ENCODE data around the gene CPB1.
A peak's percentile ranks its signal among the peaks of the same experiment; 100 is the strongest.

CPB1 gene

DNA sequence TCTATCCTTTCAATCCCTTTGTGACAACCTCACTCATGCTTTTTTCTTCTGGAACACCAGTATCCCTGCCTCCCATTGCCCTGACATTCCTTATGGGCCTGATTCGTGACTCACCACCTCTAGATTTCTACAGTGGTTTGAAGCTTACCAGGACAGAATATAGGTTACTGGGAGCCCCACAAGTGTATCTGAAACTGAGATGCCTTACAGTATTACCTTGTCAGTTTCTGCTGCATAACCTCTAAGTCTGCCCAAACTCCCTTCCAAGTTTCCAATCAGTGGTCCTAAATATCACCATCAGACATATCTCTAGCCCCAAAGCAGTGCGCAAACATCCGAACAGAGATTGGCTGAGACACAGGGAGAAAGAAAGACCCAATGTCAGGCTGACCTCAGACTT lies 5.6 kb downstream of the CPB1 start:
- DNase-seq: no peak

DNA sequence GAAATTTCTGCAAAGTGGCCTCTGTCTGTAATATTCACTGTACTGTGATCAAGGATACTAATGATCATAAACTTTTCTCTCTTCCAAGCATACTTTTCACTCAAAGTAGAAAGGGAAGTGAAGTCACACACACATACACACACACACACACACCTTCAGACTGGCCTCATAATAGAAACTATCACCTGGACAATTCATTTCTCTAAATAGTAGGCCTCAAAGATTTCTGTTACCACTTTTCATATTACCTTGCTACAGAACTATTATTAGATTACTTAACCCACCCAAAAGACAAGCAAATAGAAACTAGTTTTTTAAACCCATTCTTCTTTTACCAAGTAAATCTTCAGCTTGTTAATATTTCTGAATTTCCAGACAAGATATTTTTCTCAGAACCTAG lies 12.2 kb downstream of the CPB1 start:
- DNase-seq: no peak

DNA sequence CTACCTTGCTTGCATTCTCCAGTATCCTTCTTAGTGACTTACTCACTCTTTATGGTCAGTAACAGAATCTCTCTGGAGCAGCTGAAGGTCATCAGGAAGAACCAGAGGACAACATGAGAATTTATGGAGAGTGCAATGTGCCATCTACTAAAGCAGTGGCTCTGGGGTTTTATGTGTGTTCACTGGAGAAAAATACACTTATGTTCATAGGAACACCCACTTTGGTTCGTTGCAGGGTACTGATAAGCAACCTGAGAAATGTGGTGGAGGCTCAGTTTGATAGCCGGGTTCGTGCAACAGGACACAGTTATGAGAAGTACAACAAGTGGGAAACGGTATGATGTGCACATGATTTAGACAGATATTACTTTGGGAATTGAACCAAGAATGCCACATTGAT lies 12.8 kb downstream of the CPB1 start:
- no peak for DNase-seq

- DNase-seq: peak; percentile 57
Measured at GRCh38 chr3:148845756-148846395, 18.3 kb downstream of the CPB1 start.

- no peak for DNase-seq
Measured at GRCh38 chr3:148847351-148847750, 19.7 kb downstream of the CPB1 start.

GRCh38 chr3:148848410-148848809 lies 20.8 kb downstream of the CPB1 start:
- no peak for DNase-seq

GRCh38 chr3:148852271-148852992 lies 24.8 kb downstream of the CPB1 start:
- no peak for DNase-seq

GRCh38 chr3:148853076-148853475 lies 25.5 kb downstream of the CPB1 start:
- DNase-seq: no peak

GRCh38 chr3:148854061-148854460 lies 26.4 kb downstream of the CPB1 start:
- DNase-seq: no peak

GRCh38 chr3:148856384-148856783 lies 28.8 kb downstream of the CPB1 start:
- DNase-seq: no peak

DNA sequence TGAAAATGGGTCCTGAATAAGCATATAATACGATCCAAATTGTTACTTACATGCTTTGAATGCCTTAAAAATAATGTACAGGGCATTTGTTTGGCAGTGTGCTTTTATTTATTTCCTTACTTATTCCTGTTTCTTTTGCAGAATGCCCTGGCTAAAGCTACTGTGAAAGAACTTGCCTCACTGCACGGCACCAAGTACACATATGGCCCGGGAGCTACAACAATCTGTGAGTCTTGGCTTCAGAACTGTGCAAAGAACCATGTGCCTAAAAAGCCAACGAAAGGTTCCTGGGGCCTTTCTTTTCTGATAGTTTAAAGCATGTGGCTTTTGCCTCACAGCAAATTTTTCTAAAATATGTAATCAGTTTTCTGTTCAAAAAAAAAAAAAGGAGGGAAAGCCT lies 29.7 kb downstream of the CPB1 start:
- DNase-seq: no peak

DNA sequence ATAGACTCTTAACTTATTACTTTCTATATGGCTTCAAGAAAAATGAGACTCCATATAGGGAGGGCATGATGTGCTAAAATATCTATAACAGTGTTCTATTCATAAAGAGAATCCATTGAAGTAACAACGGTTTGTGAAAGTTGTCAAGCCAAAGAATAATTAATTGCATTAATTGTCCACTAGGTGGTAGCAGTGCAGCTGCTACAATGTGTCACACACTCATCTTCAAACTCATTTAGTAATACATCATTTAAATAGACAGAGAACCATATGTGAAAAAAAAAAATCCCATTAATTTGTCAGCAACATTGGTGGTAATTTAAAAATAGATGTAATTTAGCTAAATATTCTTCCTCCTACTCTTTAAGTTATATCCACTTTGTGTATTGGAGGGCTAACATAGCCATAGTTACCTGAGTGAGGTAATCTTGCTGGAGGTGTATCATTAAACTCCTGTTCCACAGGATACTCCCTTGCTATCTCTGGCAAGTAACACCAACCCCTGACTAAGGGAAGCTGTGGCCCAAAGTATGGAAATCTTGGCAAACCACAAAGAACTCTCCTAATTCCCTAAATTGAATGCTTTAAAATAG lies 33.8 kb downstream of the CPB1 start:
- DNase-seq: peak; percentile 59

DNA sequence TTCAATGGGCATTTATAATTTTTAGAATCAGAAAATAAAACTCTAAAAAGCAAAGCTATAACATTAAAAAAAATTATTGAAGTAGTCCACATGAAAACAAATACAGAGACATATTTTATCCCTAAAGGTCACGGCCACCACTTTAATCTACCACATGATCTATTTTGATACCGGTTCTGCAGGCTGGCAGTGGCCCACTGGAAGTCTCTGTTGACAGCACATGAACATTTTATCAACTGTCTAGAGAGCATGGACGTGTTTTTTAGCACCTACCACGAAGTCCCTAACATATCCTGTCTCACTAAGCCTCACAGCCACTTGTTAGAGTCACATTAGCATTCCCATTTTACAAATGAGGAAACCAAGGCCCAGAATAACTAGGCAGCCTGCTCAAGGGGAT lies 35.7 kb downstream of the CPB1 start:
- no peak for DNase-seq

GRCh38 chr3:148863814-148864213 lies 36.2 kb downstream of the CPB1 start:
- DNase-seq: no peak

- DNase-seq: no peak
Measured at GRCh38 chr3:148865049-148865448, 37.4 kb downstream of the CPB1 start, which contains the start of gene CPA3. CPA3 (plus strand) TSS chr3:148865296; CDS start chr3:148865308, 12 bp downstream.

GRCh38 chr3:148866261-148866660 lies 38.6 kb downstream of the CPB1 start:
- no peak for DNase-seq

DNA sequence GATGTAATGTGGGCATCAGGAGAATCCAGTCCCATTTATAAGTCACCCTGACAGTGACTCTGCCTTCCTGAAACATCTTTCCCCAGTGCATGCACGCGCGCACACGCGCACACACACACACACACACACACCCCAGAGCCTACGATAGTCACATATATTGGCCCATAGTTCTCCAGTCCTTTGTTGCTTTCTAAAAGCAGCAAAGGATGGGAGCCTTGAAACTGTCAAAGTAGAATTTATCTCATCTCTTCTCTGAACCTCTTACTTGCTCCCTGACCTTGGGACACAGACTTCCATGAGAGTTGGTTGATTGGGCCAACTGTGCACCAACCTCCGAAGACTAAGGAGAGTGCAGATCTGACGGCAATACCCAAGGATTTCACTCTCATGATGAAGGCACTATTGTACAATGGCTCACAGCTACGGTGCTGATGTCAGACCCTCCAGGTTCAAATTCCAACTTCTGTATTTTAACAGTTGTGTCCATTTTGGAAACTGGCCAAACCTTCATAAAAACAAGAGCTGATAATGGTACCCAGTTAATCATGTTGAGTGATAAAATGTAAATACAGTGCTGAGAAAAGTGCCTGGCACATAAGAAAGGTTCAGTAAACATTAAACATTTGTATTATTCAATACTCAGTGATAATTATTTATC lies 45.8 kb downstream of the CPB1 start:
- DNase-seq: no peak

GRCh38 chr3:148873977-148874376 lies 46.4 kb downstream of the CPB1 start:
- no peak for DNase-seq

- DNase-seq: no peak
Measured at GRCh38 chr3:148878095-148878494, 50.5 kb downstream of the CPB1 start.

GRCh38 chr3:148879256-148879655 lies 51.6 kb downstream of the CPB1 start:
- DNase-seq: no peak

DNA sequence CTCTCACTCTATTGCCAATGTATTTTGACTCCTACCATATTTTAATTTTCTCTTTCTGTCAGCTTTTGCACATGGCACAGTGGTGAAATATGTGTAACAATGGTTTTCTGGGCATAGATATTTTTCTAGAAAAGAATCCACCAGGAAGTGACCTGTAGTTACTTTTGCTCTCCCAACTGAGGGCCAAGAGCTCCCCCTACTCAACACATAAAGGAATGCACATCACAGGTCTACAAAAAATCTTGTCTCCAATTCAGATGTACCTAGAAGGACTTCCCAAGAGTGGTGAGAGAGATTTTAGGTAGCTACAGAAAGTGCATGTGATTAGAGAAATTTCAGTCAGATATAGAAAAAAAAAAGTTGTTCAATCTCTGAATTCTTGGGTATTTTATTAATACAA lies 53.1 kb downstream of the CPB1 start:
- peak; percentile 8 for DNase-seq

- no peak for DNase-seq
Measured at GRCh38 chr3:148881286-148881685, 53.7 kb downstream of the CPB1 start.

GRCh38 chr3:148882288-148882687 lies 54.7 kb downstream of the CPB1 start:
- DNase-seq: no peak

DNA sequence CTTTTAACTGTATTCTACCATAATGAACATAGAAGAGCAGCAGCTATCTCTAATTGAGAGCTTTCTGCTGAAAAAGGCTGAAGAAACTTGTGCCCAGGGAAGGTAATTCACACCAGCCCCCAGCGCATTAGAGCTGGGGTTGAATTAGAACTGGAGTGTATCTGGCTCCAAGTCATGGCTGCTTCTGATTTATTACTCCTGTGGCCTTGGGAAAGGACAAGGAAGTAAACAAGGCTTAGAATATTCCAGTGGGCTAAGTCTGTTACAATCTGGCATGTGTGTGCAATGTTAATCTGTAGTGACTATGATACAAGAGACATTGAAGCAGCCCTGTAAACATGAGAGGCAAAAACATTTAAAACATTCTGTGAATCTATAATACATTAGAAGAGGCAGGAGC lies 55.6 kb downstream of the CPB1 start:
- no peak for DNase-seq
